Neutrophil (primary cell): ENCODE measurements around the gene COPZ1.

Experiments
- H3K27ac ChIP-seq: fragments of 200-600 bp; sonication (generic); 2 replicates; pipeline ENCODE4 v1.5.1; 2016; ENCODE audit warnings: mild to moderate bottlenecking, moderate library complexity
- H3K27me3 ChIP-seq: fragments of 200-600 bp; sonication (generic); 2 replicates; pipeline ENCODE4 v1.6.0; 2016; ENCODE audit warnings: mild to moderate bottlenecking
- H3K36me3 ChIP-seq: fragments of 200-600 bp; sonication (generic); 2 replicates; pipeline ENCODE4 v1.5.1; 2017
- H3K4me1 ChIP-seq, 2 experiments: fragments of 200-600 bp in 1 of 2; sonication (generic) in 1 of 2; 1 replicate in 1 of 2; 2 replicates in 1 of 2; pipeline versions ENCODE4 v1.5.1 to v1.6.1; 2013 to 2016; ENCODE audit warnings: low read depth in 1 of 2, low read length in 1 of 2, mild to moderate bottlenecking in 1 of 2, moderate library complexity in 1 of 2; ENCODE audit not compliant: control insufficient read depth in 1 of 2, insufficient read depth in 1 of 2
- H3K4me3 ChIP-seq, 2 experiments: fragments of 200-600 bp in 1 of 2; sonication (generic) in 1 of 2; 1 replicate in 1 of 2; 2 replicates in 1 of 2; pipeline ENCODE4 v1.5.1; 2013 to 2016; ENCODE audit warnings: low read depth in 1 of 2, low read length in 1 of 2, mild to moderate bottlenecking in 1 of 2, moderate library complexity in 1 of 2
- H3K9me3 ChIP-seq: fragments of 200-600 bp; sonication (generic); 2 replicates; pipeline ENCODE4 v1.5.1; 2016
- CTCF ChIP-seq: fragments of 200-600 bp; sonication (generic); IDR thresholded peaks from 2 replicates; pipeline ENCODE4 v1.5.1; 2016; ENCODE audit warnings: antibody characterized with exemption

COPZ1 gene

GRCh38 chr12:54371328-54372112 is 46.6 kb downstream of the COPZ1 start:
- no peak overlapping the region for H3K27ac ChIP-seq
- no peak for TF ChIP-seq CTCF
- H3K4me3 ChIP-seq, result no peak overlapping the region
- H3K4me1 ChIP-seq, result peaks cover 40 to 51% of the 10 kb centered on the region in 2 experiments
- H3K9me3 ChIP-seq, result no peaks in the 10 kb centered on the region
- no peaks in the 10 kb centered on the region for H3K36me3 ChIP-seq
- no peaks in the 10 kb centered on the region for H3K27me3 ChIP-seq

- H3K27ac ChIP-seq, result no peak overlapping the region
- peaks cover 35 to 47% of the 10 kb centered on the region in 2 experiments for H3K4me1 ChIP-seq
Observed at GRCh38 chr12:54372113-54372806, 47.3 kb downstream of the COPZ1 start.

GRCh38 chr12:54373649-54374561 is 49.0 kb downstream of the COPZ1 start:
- no peak overlapping the region for H3K27ac ChIP-seq
- TF ChIP-seq CTCF, result no peak

More at GRCh38 chr12:54372113-54372806, 47.3 kb downstream of the COPZ1 start:
- TF ChIP-seq CTCF, result no peak
- Histone ChIP-seq H3K27me3 (no peaks in the 10 kb centered on the region), H3K36me3 (no peaks in the 10 kb centered on the region), H3K4me3 (no peak overlapping the region), H3K9me3 (no peaks in the 10 kb centered on the region)

GRCh38 chr12:54374562-54375258 is 49.8 kb downstream of the COPZ1 start:
- TF ChIP-seq CTCF, result no peak
- Histone ChIP-seq H3K27ac (no peak overlapping the region), H3K4me1 (peaks cover 17 to 29% of the 10 kb centered on the region in 2 experiments), H3K4me3 (no peak overlapping the region), H3K27me3 (no peaks in the 10 kb centered on the region), H3K9me3 (no peaks in the 10 kb centered on the region), H3K36me3 (no peaks in the 10 kb centered on the region)

More at GRCh38 chr12:54373649-54374561, 49.0 kb downstream of the COPZ1 start:
- Histone ChIP-seq H3K27me3 (no peaks in the 10 kb centered on the region), H3K4me3 (no peak overlapping the region), H3K36me3 (no peaks in the 10 kb centered on the region), H3K9me3 (no peaks in the 10 kb centered on the region), H3K4me1 (peaks cover 18 to 30% of the 10 kb centered on the region in 2 experiments)

- TF ChIP-seq CTCF, result no peak
- Histone ChIP-seq H3K4me1 (peaks cover 19 to 28% of the 10 kb centered on the region in 2 experiments), H3K36me3 (no peaks in the 10 kb centered on the region), H3K4me3 (no peak overlapping the region), H3K27me3 (no peaks in the 10 kb centered on the region), H3K9me3 (no peaks in the 10 kb centered on the region), H3K27ac (no peak overlapping the region)
Observed at GRCh38 chr12:54375259-54375579, 50.3 kb downstream of the COPZ1 start.
